NCI-H1694 treated with DMSO at 0.1 percent for 48 hours (cell line): ENCODE data around the gene MESP1.

Source experiments
- DNase-seq: peaks from one replicate; lab custom pipeline; 2025; lab: John Stamatoyannopoulos, UW

Gene MESP1

DNA sequence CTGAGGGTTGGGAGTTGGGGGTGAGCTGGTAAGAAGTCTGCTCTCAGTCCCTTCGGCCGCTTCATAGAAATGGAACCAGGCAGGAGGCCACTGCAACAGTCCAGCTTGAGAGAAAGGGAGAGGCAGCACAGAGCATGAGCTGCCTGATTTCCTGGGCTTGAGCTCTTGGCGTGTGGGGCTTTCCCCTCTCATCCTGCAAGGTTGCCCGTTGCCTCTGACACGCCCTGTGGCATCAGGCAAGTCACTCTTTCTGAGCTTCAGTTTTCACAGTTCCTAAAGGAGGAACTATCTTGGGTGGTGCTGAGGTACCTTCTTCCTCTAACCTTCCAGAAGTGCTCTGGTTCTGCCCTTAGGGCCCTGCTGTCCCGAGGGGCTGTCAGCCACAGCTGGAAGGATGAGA lies 30.0 kb upstream of the MESP1 start:
- no peak for DNase-seq

DNA sequence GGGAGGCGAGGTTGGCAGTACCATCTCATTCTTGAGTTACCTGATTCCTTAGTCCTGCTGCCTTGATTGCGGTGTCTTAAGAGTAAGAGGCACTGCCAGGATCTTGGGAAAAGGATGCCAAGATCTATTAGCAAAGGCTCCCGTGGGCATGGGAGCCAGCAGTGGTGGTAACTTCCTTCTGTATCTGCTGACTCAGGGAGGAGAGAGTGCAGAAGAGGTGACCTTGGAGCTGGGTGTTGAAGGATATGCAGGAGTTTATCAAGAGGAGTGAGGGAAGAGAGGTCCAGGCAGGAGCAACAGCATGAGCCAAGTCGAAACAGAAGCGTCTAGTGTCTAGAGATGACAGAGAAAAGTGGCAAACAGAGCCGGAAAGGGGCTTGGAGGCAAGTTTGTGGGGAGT lies 29.6 kb upstream of the MESP1 start:
- no peak for DNase-seq

GRCh38 chr15:89778861-89779260 lies 27.8 kb upstream of the MESP1 start:
- no peak for DNase-seq

- DNase-seq: no peak
These were observed 26.8 kb upstream of the MESP1 start for GRCh38 chr15:89777782-89778380.

DNA sequence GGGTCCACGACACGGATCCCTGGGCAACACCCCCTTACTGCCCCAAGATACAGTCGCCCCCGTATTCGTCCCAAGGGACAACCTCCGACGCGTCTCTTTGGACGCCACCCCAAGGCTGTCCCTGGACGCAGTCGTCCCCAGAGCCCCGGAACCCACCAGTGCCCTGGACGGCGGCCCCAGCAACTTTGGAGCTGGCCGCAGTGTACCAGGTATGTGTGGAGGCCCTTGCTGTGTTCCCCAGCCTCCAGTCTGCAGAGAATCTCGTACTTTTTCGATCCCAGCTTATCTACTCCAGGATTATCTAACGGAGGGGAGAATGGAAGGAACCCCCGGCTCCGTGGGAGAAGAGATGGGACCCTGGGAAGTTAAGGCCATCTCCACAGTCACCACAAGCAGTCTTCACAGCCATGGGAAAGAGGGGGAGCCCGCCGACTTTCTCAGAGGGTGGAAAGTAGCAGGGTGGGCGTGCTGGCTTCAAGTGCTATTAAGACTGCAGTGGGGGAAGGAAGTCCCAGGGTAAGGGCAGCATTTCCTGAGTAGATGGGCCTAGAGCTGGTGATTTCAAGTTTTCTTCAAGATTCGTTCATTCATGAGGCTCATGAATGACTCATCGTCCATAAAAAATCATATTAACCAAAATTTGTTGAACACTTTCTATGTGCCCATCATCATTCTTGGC lies 26.2 kb upstream of the MESP1 start:
- no peak for DNase-seq

DNA sequence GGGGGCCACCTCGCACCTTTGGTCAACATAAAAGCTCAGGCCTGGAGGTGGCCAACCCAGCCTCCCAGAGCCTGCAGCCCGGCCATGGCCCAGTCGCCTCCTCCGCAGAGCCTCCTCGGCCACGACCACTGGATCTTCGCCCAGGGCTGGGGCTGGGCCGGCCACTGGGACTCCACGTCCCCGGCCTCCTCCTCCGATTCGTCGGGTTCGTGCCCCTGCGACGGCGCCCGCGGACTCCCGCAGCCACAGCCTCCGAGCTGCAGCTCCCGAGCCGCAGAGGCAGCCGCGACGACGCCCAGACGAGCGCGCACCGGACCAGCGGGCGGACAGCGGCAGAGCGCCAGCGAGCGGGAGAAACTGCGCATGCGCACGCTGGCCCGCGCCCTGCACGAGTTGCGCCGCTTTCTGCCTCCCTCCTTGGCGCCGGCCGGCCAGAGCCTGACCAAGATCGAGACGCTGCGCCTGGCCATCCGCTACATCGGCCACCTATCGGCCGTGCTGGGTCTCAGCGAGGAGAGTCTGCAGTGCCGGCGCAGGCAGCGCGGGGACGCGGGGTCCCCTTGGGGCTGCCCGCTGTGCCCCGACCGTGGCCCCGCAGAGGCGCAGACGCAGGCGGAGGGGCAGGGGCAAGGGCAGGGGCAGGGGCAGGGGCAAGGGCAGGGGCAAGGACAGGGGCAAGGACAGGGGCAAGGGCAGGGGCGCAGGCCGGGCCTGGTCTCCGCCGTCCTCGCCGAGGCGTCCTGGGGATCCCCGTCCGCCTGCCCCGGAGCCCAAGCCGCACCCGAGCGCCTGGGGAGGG lies 25.4 kb upstream of the MESP1 start, which contains the start of gene MESP2:
MESP2 (plus strand) TSS at position 59 of the 799 bp plus-strand sequence; CDS start at position 85, 26 bp downstream.
- DNase-seq: no peak

GRCh38 chr15:89775815-89776214 lies 24.8 kb upstream of the MESP1 start:
- DNase-seq: no peak

GRCh38 chr15:89774492-89774891 lies 23.4 kb upstream of the MESP1 start:
- DNase-seq: no peak

GRCh38 chr15:89772932-89773583 lies 22.0 kb upstream of the MESP1 start:
- no peak for DNase-seq

- DNase-seq: no peak
These were observed 19.0 kb upstream of the MESP1 start for GRCh38 chr15:89770041-89770440.

GRCh38 chr15:89769366-89769765 lies 18.3 kb upstream of the MESP1 start:
- DNase-seq: no peak

DNA sequence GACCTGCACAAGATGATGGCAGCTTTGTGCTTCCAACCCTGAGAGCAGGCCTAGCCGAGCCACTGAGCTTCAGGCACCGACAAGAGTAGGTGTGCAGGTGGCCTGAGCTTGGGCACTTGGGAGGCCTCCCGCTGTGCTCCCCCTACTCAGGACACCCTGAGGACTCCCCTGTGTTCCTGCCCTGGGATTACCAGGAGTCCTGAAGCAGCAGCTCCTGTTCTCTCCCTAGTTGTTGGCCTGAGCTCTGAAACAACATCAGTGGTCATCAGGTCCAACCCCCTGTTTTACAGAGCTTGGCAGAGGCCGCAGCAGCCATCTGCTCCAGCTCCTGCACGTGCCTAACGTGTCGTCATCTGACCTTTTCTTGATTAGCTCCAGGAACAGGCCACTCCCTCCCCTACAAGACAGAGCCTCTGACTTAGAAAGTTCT lies 17.0 kb upstream of the MESP1 start:
- no peak for DNase-seq

GRCh38 chr15:89767411-89767915 lies 16.4 kb upstream of the MESP1 start:
- no peak for DNase-seq

DNA sequence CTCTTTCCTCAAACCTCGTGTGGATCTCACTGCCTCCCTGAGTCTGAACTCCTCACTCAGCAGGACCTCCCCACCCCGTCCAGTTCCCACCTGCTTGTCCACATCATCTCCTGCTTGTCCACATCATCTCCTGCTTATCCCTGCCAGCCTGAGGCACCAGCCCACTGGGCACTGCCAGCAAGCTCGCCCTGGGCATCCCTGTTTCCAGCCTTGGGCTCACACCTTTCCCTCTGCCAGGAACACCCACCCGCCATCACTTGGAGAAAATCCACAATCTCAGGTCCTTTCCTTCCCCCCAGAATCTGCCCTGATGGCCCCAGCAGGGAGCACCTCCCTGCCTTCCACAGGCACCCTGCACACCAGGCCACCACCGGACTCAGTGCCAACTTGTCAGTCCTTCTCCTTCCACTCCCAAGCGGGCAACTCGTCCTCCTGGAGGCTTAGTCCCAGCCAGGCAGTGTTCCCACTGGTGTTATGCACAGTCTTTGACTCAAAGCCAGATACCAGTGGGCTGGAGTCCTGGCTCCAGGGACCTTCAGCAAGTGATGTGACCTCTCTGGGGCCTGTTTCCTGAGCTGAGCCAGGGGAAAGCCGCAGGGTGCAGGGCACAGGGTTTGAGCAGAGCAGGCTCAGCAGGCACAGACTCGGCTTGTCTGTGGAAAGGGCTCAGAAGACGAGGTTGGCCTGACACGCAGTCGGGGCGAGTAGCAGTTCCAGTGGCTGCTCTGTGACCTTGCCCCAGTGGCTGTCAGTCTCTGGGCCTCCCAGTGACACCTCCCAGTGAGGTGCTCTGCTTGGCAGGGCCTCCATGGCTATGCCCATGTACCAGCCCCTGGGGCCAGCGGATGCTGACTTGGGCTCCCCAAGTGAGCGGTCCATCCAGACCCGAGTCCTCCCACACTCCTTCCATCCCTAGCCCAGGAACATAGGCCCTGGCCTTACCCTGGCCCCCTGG lies 15.6 kb upstream of the MESP1 start:
- no peak for DNase-seq

DNA sequence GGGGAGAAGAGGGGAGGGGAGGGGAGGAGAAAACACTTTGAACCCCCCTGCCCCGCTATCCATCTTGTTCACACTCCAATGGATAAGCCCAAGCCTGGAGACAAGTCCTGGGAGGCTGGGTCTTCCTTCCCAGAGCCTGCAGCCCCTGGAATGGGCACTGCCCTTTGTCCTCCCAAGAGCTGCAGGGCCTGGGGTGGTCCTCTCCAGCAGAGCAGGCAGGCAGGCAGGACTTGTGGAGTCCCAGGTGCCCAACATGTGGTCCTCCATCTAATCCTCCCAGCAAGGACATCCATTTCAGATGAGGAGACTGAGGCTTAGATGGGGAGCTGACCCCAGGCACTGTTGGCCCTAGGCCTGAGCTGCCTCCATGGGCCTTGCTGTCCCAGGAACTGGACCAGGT lies 14.6 kb upstream of the MESP1 start:
- DNase-seq: no peak

DNA sequence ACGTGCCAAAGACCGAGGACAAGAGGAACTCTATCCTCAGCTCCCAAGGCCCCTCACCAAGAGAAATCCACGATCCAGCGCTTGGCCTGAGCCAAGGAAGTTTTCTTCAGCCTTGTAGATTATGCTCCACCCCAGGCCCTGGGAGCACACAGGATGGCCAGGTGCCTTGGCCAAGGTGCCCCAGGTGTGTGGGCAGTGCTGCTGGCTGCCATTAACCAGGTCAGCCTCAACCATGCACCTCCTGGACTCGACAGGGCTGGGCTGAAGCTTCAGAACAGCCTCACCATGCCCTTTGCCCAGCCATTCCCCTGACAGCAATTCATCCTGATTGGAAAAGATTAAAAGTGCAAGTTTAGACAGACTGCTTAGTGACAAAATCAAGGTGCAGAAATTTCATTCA lies 10.9 kb upstream of the MESP1 start:
- no peak for DNase-seq

- DNase-seq: no peak
These were observed 10.2 kb upstream of the MESP1 start for GRCh38 chr15:89761009-89761831.

GRCh38 chr15:89760303-89761008 lies 9.4 kb upstream of the MESP1 start:
- peak; percentile 10 for DNase-seq

GRCh38 chr15:89759835-89760234 lies 8.8 kb upstream of the MESP1 start:
- DNase-seq: no peak

- no peak for DNase-seq
These were observed 7.9 kb upstream of the MESP1 start for GRCh38 chr15:89758981-89759380.
